ENCODE data around the gene WDR87. TPM values are rescaled to one million over a fixed set of nuclear protein-coding genes. Genes with fewer than 3 reads are reported as not detected.

The WDR87 gene
- total RNA-seq (2022) (not detected in 2 replicates), Bru-seq, nascent RNA (percentile 28 among the genes with signal in this experiment), BruChase-seq, experiment 1, labeled RNA remaining after a 2-hour chase (percentile 9 among the genes with signal in this experiment), BruChase-seq, experiment 2, labeled RNA remaining after a 6-hour chase (percentile 17 among the genes with signal in this experiment)
- long read RNA-seq, result 0 reads

GRCh38 chr19:37905946-37906868, at the start of gene WDR87:
TSS of gene WDR87 (minus strand) at chr19:37906594. CDS start at chr19:37898239, 8,355 bp downstream.
- POLR2A ChIA-PET, result interaction anchor here (0.6 to 3.4 kb wide), 21 partner anchors 12 to 1778 kb away, joined by 3 to 102 read pairs (median 5); partner anchors contain the start of genes PSMD8, SPINT2 and ZNF573
- CTCF ChIA-PET, result interaction anchor here (0.5 to 3.1 kb wide), 14 partner anchors 8 to 534 kb away, joined by 3 to 28 read pairs (median 5); partner anchors contain the start of gene ZNF573
- TSS peak; percentile 92 for BruUV-seq (replicated peaks)
- Mint-ChIP-seq H3K27me3 (ENCODE audit: insufficient read depth, unreplicated experiment) (no peaks in the 10 kb centered on the region), H3K9me3 (ENCODE audit: unreplicated experiment) (no peaks in the 10 kb centered on the region), H3K27ac (ENCODE audit: unreplicated experiment) (peak within 1 kb of the TSS; percentile 88), H3K4me3 (ENCODE audit: unreplicated experiment) (peak within 1 kb of the TSS; percentile 84), H3K4me1 (ENCODE audit: low read depth, unreplicated experiment) (peaks cover 23% of the 10 kb centered on the region), H3K36me3 (ENCODE audit: insufficient read depth, unreplicated experiment) (peaks cover 21% of the 10 kb centered on the region)
- peak; percentile 92 to 94 for DNase-seq
- intact Hi-C loops (cut with micrococcal nuclease; ENCODE audit: unreplicated experiment), result loop anchor here (1.0 to 2.0 kb wide), 4 partner anchors 35 to 431 kb away; no protein-coding TSS in a partner anchor
- Histone ChIP-seq H3K9me3 (no peaks in the 10 kb centered on the region), H3K36me3 (ENCODE audit: control insufficient read depth, insufficient read depth, low read length) (no peaks in the 10 kb centered on the region), H3K4me1 (peaks cover 20% of the 10 kb centered on the region), H3K27me3 (replicated peaks; ENCODE audit: control insufficient read depth, insufficient read depth, low read length) (no peaks in the 10 kb centered on the region), H3K4me3 (ENCODE audit: low read depth, low read length) (peak within 1 kb of the TSS; percentile 77)
- TF ChIP-seq CTCF (IDR thresholded peaks at IDR 0.05; ENCODE audit: insufficient read depth in 1 of 2, low read depth in 1 of 2, low read length in 1 of 2, severe bottlenecking in 1 of 2, unreplicated experiment in 1 of 2), result no peak

GRCh38 chr19:37955986-37956385, 49.6 kb upstream of the WDR87 start:
- Mint-ChIP-seq H3K9me3 (ENCODE audit: unreplicated experiment) (no peaks in the 10 kb centered on the region), H3K4me3 (ENCODE audit: unreplicated experiment) (no peak overlapping the region), H3K36me3 (ENCODE audit: insufficient read depth, unreplicated experiment) (peaks cover 47% of the 10 kb centered on the region), H3K27ac (ENCODE audit: unreplicated experiment) (no peak overlapping the region), H3K4me1 (ENCODE audit: low read depth, unreplicated experiment) (peaks cover 15% of the 10 kb centered on the region), H3K27me3 (ENCODE audit: insufficient read depth, unreplicated experiment) (no peaks in the 10 kb centered on the region)
- Histone ChIP-seq H3K4me1 (peaks cover 33% of the 10 kb centered on the region), H3K36me3 (ENCODE audit: control insufficient read depth, insufficient read depth, low read length) (no peaks in the 10 kb centered on the region), H3K27me3 (replicated peaks; ENCODE audit: control insufficient read depth, insufficient read depth, low read length) (no peaks in the 10 kb centered on the region), H3K9me3 (peaks cover 8% of the 10 kb centered on the region; the same call in 1 of the 2 replicates), H3K4me3 (ENCODE audit: low read depth, low read length) (no peak overlapping the region)
- intact Hi-C loops (cut with micrococcal nuclease; ENCODE audit: unreplicated experiment), result no loop called here
- CTCF ChIA-PET, result no interaction called here
- TF ChIP-seq CTCF (IDR thresholded peaks at IDR 0.05; ENCODE audit: insufficient read depth in 1 of 2, low read depth in 1 of 2, low read length in 1 of 2, severe bottlenecking in 1 of 2, unreplicated experiment in 1 of 2), result no peak
- DNase-seq, result no peak
- POLR2A ChIA-PET, result interaction anchor here (0.6 kb wide), 1 partner anchor 50 kb away, joined by 8 read pairs; the partner anchor contains the start of gene WDR87
- no TSS peak for BruUV-seq (replicated peaks)

GRCh38 chr19:37954421-37954874, 48.1 kb upstream of the WDR87 start:
- Mint-ChIP-seq H3K9me3 (ENCODE audit: unreplicated experiment) (no peaks in the 10 kb centered on the region), H3K27ac (ENCODE audit: unreplicated experiment) (peak overlapping the region; percentile 77), H3K36me3 (ENCODE audit: insufficient read depth, unreplicated experiment) (peaks cover 55% of the 10 kb centered on the region), H3K4me1 (ENCODE audit: low read depth, unreplicated experiment) (peaks cover 24% of the 10 kb centered on the region), H3K27me3 (ENCODE audit: insufficient read depth, unreplicated experiment) (no peaks in the 10 kb centered on the region), H3K4me3 (ENCODE audit: unreplicated experiment) (no peak overlapping the region)
- ChIA-PET POLR2A (no interaction called here), CTCF (no interaction called here)
- TF ChIP-seq CTCF (IDR thresholded peaks at IDR 0.05; ENCODE audit: insufficient read depth in 1 of 2, low read depth in 1 of 2, low read length in 1 of 2, severe bottlenecking in 1 of 2, unreplicated experiment in 1 of 2), result no peak
- H3K4me1 ChIP-seq, result peaks cover 42% of the 10 kb centered on the region
- no peak for DNase-seq
- intact Hi-C loops (cut with micrococcal nuclease; ENCODE audit: unreplicated experiment), result no loop called here
- no TSS peak for BruUV-seq (replicated peaks)
- no peak overlapping the region for H3K4me3 ChIP-seq (ENCODE audit: low read depth, low read length)
- H3K9me3 ChIP-seq, result no peaks in the 10 kb centered on the region; the same call in 1 of the 2 replicates
- no peaks in the 10 kb centered on the region for H3K27me3 ChIP-seq (replicated peaks; ENCODE audit: control insufficient read depth, insufficient read depth, low read length)
- no peaks in the 10 kb centered on the region for H3K36me3 ChIP-seq (ENCODE audit: control insufficient read depth, insufficient read depth, low read length)
